CD1c-positive myeloid dendritic cell (primary cell): ENCODE data around the gene TDRD9.

ENCODE experiments used
- DNase-seq: peaks from one replicate; pipeline ENCODE4 v3.0.0-alpha.2; 2016; ENCODE audit errors: extremely low spot score

The TDRD9 gene

DNA sequence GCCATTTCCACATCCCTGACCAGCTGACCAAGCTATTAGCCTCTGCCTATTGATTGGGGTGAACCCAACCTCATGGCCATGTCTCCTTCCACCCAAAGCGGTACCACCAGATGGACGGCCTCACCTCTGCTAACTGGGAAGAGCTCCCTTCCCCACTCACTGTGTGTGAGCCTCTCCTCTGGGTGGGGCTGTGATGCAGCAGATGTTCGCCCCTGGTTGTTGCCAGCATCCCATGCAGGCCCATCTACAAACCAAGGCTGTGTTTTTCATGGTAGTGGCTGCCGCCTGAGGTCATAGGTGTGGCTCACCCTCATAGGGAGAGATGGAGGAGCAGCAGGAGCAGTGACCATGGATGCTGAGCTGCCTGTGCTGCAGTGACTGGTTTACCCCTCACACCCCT, 61.7 kb downstream of the TDRD9 start:
- no peak for DNase-seq

GRCh38 chr14:103994535-103995184, 66.4 kb downstream of the TDRD9 start:
- DNase-seq: no peak

GRCh38 chr14:103995876-103996275, 67.6 kb downstream of the TDRD9 start:
- no peak for DNase-seq

- DNase-seq: no peak
Observed at GRCh38 chr14:103997391-103997790, 69.1 kb downstream of the TDRD9 start.

GRCh38 chr14:103998027-103998426, 69.8 kb downstream of the TDRD9 start:
- DNase-seq: no peak

- DNase-seq: no peak
Observed at GRCh38 chr14:103999795-104000440, 71.7 kb downstream of the TDRD9 start.

GRCh38 chr14:104001003-104001402, 72.7 kb downstream of the TDRD9 start:
- DNase-seq: no peak

- no peak for DNase-seq
Observed at GRCh38 chr14:104003616-104004015, 75.4 kb downstream of the TDRD9 start.

GRCh38 chr14:104004849-104005248, 76.6 kb downstream of the TDRD9 start:
- no peak for DNase-seq

DNA sequence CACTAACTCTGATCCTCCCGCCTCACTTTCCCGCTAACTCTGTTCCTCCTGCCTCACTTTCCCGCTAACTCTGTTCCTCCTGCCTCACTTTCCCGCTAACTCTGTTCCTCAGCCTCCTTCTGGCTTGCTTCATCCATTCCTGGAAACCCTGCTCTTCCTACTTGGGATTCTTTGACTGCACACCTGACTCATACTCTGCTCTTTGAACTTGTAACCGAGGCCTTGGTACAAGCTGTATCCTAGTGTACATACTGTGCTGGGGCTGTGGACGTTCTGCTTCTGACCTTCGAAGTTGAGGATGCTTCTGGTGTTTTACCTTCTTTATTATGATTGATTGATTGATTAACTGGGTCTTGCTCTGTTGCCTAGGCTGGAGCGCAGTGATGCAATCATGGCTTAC, 77.2 kb downstream of the TDRD9 start:
- no peak for DNase-seq

GRCh38 chr14:104007121-104007520, 78.9 kb downstream of the TDRD9 start:
- DNase-seq: no peak

- no peak for DNase-seq
Observed at GRCh38 chr14:104009297-104009696, 81.0 kb downstream of the TDRD9 start.

- no peak for DNase-seq
Observed at GRCh38 chr14:104011824-104012517, 83.7 kb downstream of the TDRD9 start.

DNA sequence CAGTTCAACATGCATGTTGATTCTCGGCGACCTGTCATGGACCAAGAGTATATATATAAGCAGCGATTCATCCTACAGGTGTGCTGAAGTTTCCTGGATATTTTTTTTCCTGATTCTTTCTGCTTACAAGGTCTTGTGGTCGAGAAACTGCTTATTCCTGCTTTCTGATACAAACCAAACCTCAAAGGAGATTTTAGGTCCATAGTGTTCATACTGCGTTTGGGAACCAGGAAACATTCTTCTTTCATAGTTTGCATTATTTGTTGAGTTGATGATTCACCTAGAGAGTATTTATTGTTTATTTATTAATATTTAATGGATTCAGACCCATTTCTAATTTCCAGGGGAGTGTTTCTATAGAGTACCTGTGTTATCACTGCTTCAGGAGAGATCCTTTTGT, 86.5 kb downstream of the TDRD9 start:
- no peak for DNase-seq

DNA sequence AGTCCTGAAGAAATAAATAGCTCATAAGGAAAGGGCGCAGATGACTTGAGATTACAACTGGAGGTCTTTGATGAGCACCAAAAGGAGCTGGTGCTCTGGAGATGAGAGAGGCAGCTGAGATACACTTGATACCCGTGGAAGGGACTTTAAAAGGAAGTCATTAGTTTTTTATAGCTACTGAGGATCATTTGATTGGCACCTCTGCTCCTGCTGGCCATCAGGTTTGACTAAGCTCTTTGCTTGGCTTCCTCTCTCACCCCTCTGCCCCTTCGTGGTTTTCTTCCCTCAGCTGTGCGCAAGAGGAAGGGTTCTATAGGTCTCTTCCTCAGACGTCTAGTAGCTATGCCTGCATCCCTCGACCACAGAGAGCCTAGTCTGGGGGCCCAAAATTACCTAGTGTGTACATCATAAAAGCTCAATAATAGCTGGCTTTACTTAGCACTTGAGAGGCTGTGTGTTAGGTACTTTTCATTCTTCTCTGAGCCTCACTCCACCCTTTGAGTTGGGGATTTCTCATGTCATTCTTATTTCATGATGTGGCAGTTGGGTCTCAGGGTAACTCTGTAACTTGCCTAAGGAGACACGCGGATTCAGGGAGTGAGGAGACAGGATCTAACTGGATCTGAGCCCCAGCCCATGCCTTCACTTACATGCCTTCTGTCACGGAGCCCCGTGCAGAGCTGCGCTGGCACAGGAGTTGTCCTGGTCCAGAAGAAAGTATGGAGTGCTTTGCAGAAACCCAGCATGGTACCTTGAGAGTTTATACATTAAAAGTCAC, 88.8 kb downstream of the TDRD9 start:
- no peak for DNase-seq

DNA sequence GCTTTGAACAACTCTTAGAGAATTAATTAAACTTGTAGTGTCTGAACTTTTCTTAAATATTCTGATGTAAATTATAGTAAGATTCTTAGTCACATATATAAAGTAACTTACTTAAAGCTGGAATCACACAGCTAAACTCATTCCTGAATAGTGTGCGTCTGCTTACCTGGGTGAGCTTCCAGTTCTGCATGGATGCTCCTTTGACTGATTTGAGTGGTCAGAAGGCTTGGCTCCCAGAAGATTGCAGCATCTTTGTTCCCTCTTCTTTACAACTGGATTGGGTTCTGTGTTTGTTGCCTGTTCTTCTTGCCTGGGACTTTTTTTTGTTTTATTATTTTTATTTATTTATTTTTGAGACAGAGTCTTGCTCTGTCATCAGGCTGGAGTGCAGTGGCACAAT, 90.8 kb downstream of the TDRD9 start:
- no peak for DNase-seq

GRCh38 chr14:104019806-104020205, 91.5 kb downstream of the TDRD9 start:
- DNase-seq: no peak

GRCh38 chr14:104020471-104020870, 92.2 kb downstream of the TDRD9 start:
- no peak for DNase-seq

- DNase-seq: no peak
Observed at GRCh38 chr14:104023325-104024055, 95.2 kb downstream of the TDRD9 start.

DNA sequence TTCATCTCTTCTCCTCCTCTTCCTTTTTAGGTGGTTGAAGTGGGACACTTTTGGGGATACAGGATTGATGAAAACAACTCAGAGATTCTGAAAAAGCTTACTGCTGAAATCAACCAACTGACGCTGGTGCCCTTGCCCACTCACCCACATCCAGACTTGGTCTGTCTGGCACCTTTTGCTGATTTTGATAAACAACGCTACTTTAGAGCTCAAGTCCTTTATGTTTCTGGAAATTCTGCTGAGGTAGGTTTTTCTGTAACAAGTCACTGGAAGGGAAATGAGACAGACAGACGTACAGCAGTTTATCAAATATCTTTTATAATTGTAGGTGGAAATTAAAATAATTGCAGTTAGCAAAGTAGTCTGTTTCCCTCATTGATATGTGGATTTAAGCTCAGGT, 97.3 kb downstream of the TDRD9 start:
- no peak for DNase-seq

GRCh38 chr14:104026024-104026423, 97.8 kb downstream of the TDRD9 start:
- no peak for DNase-seq

DNA sequence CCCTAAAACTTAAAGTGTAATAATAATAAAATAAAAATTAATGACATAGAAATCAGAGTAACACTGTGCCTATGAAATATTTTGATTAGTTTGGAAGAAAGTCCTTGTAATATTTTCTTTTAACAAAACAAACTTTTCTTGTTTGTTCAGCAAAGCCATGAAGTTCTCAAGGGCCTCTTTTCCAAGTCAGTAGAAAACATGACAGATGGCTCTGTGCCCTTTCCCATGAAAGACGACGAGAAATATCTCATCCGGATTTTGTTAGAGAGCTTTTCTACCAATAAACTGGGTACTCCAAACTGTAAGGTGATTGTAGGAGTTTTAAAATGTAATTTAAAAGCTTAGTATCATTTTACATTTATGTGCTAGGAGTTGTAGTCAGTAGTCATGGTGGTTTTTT, 102.7 kb downstream of the TDRD9 start:
- no peak for DNase-seq
